CD4-positive, alpha-beta T cell treated with Interferon gamma for 1 hour (primary cell): ENCODE results near the gene NKD2.
"Not testable (repeated sequence)": the region's sequence is repeated elsewhere in the genome, so short reads cannot be mapped to it uniquely, and the experiment has no call there.

Experiments
- DNase-seq: peaks from one replicate; pipeline ENCODE4 v3.0.0-alpha.2; 2020

Gene NKD2

DNA sequence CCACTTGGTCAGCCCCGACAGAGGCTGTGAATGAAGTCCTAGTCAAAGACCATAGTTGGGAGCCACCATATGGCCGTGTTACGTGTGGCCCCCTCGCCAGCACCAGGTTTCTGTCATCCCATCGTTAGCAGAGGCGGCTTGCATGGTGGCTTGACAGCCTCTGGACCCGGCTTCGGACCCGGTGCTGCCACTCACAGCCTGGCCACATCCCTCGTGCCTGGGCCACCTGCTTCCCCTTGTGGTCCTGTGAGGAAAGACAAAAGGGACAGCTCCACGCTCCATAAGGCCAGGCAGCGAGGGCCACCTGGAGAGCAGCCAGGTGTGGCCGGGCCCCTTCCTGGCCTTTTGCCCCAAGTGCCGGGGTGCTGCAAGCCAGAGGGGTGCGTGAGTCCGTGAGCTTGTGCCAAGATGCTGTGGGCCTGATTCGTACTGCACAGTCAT, 6.2 kb downstream of the NKD2 start:
- DNase-seq: no peak

DNA sequence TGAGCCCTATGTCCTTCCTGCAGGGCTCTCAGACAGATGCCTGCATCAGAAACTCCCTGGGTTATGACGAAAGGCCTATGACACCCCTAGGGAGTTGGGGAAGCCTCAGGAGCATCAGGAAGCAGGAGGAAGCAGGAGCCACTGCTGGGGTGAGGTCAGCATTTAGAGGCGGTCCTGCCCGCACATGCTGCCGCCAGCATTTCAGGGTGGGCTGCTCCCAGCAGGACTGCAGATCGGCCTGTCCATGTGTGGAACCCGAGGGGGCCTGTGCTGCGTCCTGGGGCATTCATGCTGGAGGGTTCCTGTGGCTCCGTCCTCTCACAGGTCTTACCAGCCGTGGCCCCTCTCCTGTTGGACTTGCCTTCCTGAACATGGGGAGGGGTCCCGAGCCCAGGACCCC, 6.9 kb downstream of the NKD2 start:
- no peak for DNase-seq

DNA sequence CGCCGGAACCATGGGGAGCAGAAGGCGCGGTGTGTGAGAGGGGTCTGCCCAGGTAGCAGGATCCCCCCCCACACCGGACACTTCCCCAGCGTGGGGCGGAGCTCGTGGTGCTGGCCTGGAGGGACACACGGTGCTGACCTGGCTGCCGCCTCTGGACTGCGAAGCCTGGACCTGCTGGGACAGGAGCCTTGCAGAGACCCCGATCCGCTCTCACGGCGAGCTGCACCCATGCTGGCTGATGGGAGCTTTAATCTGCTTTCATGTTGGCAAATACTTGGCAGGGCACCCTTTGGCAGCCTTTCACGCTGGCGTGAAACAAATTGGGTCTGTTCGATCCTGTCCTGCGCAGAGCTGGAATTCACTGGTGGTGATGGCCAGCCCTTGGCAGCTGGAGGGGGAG, 7.4 kb downstream of the NKD2 start:
- no peak for DNase-seq

DNA sequence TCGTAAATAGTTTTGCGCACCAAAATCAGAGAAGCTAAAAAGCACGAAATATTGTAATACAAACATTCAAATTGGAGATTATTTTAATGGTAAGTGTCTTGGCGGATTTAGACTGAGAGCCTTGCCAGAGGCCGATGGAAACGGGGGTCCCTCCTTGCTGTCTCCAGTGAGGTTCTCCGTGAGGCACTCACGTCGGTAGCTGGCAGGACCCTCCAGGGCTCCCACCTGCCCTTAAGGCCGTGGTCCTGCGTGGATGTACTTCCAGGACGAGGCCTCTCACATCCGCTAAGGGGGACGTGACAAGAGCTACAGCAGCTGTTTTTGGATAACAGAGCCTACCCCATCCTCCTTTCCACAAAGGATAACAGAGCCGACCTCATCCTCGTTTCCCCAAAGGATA, 7.9 kb downstream of the NKD2 start:
- DNase-seq: no peak

DNA sequence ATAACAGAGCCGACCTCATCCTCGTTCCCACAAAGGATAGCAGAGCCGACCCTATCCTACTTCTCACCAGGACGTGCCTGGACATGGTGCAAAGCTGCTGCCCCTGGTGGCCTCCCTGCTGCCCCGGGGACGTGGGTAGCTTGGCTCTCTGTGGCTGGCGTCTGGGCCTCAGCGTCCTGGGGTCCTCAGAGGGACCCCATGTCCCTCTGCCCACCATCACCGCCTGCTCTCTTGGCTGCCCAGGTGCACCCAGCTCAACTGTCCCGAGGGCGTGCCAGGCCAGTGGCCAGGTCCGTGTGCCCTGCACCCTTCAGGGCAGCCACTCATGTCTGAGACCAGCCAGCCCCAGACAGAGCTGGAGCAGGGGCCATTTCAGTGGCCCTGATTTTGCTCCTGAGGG, 8.5 kb downstream of the NKD2 start:
- no peak for DNase-seq

DNA sequence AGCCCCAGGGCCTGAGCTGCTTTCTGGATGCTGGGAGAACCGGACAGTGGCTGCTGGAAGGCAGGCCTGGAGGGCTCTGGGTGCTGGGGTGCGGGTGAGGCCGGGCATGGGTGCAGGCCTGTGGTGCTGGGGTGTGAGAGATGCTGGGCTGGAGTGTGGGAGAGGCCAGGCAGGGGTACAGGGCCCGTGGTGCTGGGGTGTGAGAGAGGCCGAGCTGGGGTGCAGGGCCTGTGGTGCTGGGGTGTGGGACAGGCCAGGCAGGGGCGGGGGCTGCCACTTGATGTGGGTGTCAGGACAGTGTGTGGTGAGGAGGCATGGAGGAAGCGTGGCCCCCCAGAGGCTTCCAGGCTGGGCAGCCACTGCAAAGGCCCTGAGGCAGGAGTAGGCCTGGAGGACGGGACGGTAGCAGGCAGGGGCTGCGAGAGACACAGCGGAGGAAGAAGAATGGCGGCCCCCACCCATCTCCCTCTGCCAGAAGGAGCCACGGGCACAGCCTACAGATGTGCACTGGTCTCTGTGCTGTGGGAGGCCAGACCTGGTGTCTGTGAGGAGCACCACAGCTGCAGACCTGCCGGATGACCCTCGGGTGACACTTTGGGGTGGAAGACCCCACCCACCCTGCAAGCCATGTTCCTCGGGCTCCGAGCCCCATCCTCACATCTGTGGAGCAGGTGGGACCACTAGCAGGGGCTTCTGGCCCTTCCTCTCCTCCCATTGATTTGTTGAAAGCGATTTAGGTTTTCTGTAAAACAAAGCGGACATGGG, 9.3 kb downstream of the NKD2 start:
- DNase-seq: no peak

DNA sequence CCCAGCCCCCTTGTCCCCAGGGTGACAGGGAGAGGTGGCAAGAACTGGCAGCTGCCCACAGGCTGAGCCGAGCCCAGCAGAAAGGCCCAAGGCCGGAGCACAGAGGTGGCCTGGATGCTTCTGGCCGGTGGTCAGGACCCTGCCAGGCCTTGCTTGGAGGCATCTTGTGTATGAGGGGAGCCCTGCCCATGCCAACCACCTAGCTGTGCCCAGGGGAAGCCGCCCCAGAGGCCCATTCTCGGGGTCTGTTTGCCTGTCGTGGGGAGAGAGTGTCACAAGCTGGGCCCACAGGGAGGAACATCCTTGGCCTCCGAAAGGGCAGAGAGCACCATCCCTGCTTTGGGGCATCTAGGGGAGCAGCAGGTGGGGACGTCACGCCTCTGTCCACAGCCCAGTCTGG, 10.0 kb downstream of the NKD2 start:
- no peak for DNase-seq

DNA sequence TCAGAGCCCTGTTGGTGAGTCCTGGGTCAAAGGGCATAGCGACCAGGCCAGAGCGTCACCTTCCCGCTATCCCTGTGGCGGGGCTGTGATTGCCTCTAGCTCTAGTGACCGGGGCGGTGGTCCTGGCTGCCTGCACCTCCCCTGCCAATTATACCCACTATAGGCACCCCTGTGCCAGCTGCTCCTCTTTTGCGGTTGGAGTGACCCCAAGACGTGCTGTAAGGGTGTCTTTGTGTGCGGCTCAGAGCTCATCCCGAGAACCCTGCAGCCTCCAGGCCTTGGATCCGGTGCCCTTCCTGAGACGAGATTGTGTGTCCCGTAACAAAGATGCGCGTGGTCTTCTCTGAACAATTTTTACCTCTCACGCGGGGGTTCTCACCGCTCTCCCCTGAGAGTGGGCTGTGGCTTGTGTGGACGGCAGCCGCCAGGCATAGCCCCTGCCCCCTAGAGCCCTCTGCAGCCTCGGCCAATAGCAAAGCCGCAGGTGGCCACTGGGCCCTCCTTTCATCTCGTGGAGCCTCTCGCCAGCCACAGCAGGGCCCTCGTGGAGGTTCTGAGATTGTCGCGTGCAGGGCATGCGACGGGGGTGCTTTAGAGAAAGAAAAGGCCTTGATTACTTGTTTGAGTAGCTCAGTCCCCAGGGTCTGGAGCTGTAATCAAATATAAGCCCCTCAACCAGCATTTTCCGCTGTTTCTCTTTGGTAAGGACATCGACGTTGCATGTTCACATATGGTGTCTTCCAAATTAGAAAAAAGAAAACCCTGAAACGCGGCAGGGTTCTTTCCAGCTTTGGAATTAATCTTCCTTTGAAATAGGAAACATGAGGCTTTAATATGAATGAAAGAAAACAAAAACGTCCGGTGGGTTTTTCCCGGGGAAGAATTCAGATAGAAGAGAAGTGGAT, 10.7 kb downstream of the NKD2 start:
- DNase-seq: no peak

DNA sequence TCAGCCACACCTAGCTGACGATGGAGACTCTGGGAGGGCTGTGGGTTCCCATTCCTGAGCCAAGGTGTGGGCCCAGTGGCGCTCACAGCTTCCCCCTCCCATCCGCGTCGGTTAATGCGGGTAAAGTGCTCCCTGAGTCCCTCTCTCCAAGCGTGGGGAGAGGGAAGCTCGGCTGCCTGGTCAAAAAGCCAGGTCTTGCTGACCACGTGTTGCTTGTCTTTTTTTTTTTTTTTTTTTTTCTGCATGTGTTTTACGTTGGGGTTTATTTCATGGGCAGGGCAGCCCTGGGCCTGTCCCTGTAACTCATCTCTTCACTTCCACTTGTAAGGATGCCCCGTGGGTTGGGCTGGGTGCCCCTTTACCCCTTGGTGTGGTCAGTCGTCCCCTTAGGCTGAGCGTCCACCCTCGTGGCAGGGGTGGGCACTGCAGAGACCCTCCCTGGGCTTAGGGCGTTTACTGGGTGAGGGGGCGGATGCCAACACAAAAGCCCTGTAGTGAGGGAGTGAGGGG, 11.9 kb downstream of the NKD2 start:
- no peak for DNase-seq

DNA sequence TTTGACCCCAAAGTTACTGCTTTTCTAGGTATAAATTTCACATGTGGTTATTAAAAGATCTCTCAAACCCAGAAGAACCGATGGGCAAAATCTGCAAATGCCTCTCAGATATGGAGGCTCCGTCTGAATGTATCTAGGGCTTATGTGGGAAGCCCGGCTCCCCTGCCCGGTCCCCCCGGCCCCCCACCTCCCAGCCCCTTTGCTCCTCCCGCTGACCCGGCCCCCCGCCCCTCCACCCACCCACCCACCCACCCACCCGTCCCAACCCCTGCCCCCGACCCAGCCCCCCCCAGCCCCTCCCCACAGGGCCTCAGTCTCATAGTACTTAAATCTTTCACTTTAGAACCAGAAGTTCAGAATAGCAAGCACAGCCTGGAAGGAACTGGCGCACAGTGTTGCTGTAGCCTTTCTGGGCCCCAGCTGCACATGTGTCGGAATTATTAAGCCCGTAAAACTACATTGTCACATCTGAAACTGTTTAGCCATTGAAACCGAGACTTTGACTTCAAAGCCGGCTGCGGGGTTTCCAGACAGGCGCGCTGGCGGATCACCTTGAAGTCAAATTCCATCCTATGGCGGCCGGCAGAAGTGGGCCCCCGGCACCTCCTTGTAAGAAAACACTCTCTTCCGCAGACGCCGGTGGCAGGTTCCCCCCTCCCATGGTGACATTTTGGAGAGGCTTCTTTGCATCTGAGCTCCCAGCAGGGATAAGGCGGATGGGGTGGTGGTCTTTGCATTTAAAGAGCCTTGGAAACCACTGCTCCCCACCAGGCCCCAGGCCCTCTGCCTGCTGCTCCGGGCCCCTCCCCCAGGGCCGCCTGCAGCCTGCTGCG, 12.8 kb downstream of the NKD2 start:
- DNase-seq: no peak

DNA sequence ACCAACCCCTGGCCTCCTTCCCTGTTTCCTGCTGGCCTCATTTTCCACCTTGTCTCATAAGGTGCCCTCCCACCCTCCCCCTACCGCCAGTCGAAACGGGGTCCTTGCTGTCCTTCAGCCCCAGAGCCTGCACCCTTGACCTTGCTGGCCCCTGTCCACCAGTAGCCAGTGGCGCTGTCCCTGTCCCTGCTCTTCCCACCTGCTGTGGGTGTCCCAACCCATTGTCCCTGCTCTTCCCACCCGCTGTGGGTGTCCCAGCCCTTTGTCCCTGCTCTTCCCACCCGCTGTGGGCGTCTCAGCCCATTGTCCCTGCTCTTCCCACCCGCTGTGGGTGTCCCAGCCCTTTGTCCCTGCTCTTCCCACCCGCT, 13.4 kb downstream of the NKD2 start:
- DNase-seq: not testable (repeated sequence)

DNA sequence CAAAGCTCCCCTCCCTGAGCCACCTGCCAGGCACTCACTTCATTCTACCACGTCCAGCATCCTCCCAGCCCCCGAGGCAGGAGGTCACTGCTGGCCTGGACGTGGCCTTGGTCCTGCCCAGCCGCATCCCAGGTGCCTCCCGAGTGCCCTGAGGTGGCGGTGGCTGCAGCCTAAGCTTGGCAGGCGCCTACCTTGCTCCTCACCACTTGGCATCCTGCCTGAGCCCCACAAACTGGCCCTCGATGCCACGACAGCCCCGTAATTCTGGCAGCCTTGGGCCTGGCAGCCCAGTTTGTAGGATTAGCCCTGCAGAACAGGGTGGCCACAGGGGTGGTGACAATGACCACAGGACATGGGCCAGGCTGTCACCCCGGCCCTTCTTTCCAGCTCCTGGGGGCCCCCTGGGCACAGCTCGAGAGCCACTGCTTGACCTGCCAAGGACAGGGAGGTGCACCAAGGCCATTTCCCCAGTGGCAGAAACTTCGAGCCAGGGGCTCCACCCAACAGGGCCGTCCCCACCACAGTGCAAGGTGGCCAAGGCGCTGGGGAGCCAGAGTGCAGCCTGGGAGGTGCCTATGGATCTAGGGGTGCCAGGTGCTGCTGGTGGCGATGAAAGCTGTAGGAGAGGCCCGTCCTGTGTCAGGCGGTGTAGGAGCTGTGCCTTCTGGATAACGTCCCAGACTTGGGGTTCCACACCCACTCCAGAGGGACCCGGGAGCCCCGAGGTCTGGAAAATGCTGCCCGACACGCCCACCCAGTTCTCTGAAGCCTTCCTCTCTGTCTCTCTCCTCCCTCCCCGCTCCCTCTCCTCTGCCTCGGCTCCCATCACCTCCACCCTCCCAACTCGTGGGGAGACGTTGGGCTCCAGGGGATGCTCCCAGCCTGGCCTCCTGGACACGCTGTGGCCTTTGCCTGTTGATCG, 18.4 kb downstream of the NKD2 start:
- no peak for DNase-seq

DNA sequence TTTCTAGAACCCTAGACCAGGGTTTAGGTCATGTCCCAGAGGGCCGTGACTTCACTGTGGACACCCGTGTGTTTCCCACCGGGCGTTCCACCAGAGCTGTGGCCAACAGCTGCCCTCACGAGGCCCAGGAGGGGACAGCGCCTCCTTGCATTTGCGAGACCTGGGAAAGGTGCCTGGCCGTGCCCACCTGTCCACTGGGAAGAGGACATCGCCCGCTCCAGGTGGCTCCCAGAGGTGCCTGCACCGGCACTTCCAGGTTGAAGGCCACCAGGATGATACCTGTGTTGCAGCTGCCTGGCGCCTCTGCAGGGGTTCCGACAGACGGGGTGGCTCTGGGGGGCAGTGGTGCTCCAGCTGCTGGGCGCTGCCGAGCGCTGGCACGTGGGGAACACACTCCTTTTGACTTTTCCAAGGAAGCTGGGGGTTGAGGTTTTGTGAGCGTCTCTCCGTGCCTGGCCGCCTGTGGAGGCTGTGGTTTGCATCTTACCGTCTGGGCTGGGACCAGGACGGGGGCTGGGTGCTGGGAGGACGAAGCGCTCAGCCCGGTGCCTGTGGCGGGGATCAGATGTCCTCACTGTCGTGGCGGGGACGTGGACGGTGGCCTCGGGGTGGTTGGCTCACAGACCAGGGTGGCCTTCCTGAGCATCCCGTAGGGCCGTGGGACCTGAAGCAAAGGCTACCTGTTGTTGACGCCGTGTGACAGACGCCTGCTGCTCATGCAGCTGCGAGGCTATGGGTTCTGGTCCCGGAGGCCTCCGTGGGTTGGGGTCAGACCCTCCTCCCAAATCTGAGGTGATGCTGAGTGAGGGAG, 19.2 kb downstream of the NKD2 start:
- DNase-seq: no peak

DNA sequence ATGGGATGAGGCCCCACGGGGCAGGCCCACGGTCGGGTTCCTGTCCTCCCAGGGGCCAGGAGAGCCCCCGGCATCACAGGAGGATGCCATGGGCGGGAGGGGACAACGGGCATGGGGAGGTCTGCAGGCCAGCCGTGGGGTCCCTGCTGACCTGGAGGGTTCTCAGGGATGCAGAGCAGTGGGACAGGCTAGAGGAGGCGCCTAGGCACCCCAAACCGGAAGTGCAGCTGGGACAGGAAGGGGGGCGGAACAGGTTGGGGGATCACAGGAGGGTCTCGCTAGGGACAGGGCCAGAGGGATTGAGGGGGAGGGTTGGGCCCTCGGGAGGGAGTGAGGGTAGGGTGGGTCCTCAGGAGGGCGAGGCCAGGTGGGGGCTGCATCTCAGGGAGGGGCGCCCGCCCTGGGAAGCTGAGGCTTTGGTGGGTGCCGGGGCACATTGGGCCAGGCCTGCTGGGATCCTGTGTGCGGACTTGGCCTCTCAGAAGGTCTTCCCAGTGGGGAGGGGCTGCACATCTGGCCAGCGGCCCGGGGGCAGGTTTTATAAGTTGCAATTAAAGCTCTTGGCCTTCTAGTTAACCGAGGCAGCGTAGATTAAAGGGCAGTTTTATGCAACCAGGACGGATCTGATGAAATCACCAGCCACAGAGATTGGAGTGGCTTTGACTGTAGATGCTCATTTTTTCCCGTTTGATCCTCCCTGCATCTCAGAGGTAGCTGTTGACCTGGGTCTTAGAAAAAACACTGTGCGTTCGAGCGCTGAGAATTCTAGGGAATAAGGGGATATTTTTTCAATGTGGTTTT, 20.1 kb downstream of the NKD2 start:
- DNase-seq: no peak

DNA sequence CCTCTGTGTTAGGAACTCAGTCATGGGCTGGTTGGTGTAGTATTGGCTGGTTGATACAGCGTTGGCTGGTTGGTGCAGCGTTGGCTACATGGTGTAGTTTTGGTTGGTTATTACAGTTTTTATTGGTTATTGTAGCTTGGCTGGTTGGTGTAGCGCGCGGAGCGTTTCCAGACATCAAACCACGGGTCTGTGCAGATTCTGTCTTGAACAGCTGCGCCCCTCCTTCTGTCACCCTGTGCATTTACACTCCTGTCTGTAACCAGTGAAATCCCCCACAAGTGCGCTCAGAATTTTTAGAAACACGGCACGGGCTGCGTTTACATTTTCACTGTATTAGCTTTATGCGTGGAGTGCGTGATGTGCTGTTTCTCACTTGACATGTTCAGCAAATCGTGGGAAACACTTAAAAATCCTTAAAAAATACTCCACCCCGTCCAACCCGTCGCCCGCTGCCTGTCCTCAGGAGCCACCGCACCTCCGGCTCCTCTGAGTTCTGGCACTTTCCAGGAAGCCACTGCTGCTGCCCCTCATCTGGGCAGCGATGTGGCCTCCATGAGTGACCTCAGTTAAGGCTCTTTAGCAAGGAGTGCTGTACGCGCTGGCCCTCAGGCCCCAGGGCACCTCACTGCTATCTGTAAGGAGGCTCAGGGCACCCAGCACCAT, 20.8 kb downstream of the NKD2 start:
- no peak for DNase-seq

DNA sequence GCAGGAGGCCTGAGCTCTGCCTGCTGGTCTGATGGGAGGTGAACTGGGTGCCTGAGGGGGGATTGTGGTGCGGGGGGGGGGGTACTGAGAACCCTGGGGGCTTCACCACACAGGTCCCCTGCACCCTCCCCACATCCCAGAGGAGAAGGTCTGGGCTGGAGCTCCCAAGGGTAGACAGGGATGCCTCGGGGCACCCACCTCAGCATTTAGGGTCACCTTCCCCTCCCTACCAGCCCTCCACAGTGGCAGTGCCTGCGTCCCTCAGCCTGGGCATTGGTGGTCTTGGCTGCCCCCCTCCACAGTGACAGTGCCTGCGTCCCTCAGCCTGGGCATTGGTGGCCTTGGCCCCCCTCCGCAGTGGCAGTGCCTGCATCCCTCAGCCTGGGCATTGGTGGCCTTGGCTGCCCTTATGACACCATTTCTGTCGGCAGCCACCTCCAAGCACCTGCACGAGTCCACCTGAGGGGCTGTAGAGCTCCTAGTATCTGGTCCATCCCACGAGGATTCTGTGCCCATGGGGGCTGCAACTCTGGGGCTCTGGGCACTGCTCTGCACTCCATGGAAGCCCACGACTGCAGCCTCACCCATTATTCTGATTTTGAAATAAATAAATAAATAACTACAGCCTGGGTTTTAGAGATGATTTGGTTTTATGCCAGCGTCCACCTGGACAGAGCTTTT, 21.5 kb downstream of the NKD2 start:
- DNase-seq: no peak

DNA sequence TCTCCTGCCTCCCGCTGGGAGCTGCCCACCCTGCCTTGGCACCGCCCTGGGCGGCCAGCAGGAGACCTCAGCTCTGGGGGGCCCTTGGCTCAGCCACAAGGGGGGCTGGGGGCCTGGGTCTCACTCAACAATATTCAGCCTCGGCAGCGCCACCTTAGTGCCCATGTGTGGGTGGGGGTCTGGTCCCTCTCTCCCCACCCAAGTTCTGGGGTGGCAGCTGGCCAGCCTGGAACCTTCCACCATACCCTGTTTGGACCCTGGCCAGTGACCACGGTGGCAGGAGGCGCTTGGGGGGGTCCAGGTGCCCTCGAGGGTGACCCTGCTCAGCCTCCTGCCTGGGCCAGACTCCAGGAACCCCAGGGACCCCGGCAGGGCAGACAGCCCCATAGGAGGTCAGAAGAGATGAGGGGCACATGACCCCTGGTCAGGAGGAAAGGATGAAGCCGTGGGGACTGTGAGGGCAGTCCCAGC, 22.2 kb downstream of the NKD2 start:
- DNase-seq: no peak

DNA sequence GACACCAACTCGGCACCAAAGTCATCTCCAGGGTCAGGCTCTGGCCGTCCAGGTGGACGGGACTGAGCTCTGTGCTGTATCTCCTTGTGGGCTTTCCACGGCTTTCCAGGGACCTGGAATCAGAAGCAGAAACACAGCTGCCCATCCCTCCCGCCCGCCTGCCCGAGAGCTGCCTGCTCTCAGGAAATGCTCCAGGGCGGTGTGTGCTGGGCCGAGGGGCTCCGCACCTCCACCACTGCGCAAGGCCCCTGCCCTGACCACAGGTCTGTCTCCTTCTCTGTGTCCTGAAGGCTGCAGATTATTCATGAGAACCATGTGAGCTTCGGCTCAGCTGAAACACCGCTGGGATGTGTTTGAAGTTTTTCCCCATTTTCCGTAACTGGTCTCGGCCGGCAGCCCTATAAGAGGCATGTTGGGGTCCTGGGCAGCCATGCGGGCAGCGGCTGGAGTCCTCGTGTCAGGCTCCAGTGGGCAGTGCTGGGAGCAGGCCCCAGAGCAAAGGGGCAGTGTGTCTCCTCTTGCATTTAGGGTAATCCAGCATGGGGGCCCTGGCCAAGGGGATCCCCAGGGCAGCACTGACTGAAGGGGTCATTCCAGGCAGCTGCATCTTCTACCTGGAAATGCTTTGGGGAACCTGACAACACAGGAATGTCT, 22.8 kb downstream of the NKD2 start:
- DNase-seq: no peak
